ENCODE measurements around the gene RGR. TPM values are rescaled to one million over a fixed set of nuclear protein-coding genes. Genes with fewer than 3 reads are reported as not detected.

RGR gene
- total and polyA plus RNA-seq, 8 donors = not detected

GRCh38 chr10:84296091-84296981, 51.5 kb downstream of the RGR start:
- 68 to 74% methylated on average over 10 of the region's 10 CpGs for WGBS, 2 donors
- no peaks in the 10 kb centered on the region for H3K27me3 ChIP-seq
- no peaks in the 10 kb centered on the region for H3K4me1 ChIP-seq
- FAIRE-seq (no peak), ATAC-seq (no peak), DNase-seq (no peak)
- no peak for TF ChIP-seq CTCF (IDR thresholded peaks at IDR 0.05)
- no peak overlapping the region for H3K4me3 ChIP-seq
- intact Hi-C loops (cut with DNase I) = no loop called here
- H3K27ac ChIP-seq = no peak overlapping the region
- no peaks in the 10 kb centered on the region for H3K36me3 ChIP-seq
- no peaks in the 10 kb centered on the region for H3K9me3 ChIP-seq

- no peak for ATAC-seq
- Histone ChIP-seq H3K9me3 (no peaks in the 10 kb centered on the region), H3K36me3 (no peaks in the 10 kb centered on the region), H3K4me1 (no peaks in the 10 kb centered on the region), H3K27me3 (no peaks in the 10 kb centered on the region), H3K27ac (no peak overlapping the region), H3K4me3 (no peak overlapping the region)
- whole genome bisulfite sequencing, 2 donors = 75 to 84% methylated on average over 3 of the region's 3 CpGs
- intact Hi-C loops (cut with DNase I) = no loop called here
- DNase-seq = no peak
- TF ChIP-seq CTCF (IDR thresholded peaks at IDR 0.05) = no peak
- FAIRE-seq = no peak
These were observed 53.2 kb downstream of the RGR start for GRCh38 chr10:84298057-84298456.

DNA sequence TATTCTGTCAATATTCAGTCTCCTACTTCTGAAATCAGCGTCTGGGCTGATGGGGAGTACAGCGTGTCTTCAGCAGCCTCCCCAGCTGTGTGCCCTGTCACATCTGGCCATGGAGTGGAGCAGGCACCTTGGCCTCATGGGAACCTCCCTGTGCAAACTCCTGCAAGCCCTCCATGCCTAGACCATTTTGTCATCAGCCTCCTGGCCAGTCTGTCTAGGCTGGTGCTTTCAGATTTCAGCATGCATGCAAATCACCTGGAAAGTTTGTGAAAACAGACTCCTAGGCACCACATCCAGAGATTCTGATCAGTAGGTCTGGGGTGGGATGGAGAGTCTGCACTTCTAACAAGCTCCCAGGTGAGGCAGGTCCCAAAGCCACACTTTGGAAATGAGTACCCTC, 57.4 kb downstream of the RGR start:
- WGBS, 2 donors = 43 to 45% methylated on average over 2 of the region's 2 CpGs
- FAIRE-seq (no peak), DNase-seq (no peak), ATAC-seq (no peak)
- no peak for TF ChIP-seq CTCF (IDR thresholded peaks at IDR 0.05)
- H3K4me3 ChIP-seq = no peak overlapping the region
- H3K36me3 ChIP-seq = no peaks in the 10 kb centered on the region
- intact Hi-C loops (cut with DNase I) = no loop called here
- H3K27ac ChIP-seq = no peak overlapping the region
- no peaks in the 10 kb centered on the region for H3K4me1 ChIP-seq
- no peaks in the 10 kb centered on the region for H3K9me3 ChIP-seq
- H3K27me3 ChIP-seq = no peaks in the 10 kb centered on the region

GRCh38 chr10:84306751-84307384, 62.0 kb downstream of the RGR start:
- FAIRE-seq = no peak
- no peak overlapping the region for H3K27ac ChIP-seq

More at GRCh38 chr10:84306751-84307384, 62.0 kb downstream of the RGR start:
- no peak for ATAC-seq
- no peak for TF ChIP-seq CTCF (IDR thresholded peaks at IDR 0.05)
- WGBS, 2 donors = 66 to 79% methylated on average over 4 of the region's 4 CpGs
- intact Hi-C loops (cut with DNase I) = no loop called here
- H3K36me3 ChIP-seq = no peaks in the 10 kb centered on the region
- H3K27me3 ChIP-seq = no peaks in the 10 kb centered on the region
- no peak overlapping the region for H3K4me3 ChIP-seq
- no peak for DNase-seq
- H3K9me3 ChIP-seq = no peaks in the 10 kb centered on the region
- H3K4me1 ChIP-seq = no peaks in the 10 kb centered on the region
